HepG2 (cell line): ENCODE data around the gene KATNB1. TPM values are rescaled to one million over a fixed set of nuclear protein-coding genes. Genes with fewer than 3 reads are reported as not detected.

ENCODE experiments used
- ELF4 ChIP-seq: sonication (generic); formaldehyde crosslinking; IDR thresholded peaks from 2 replicates; pipeline ENCODE4 v1.5.0; 2020; ENCODE audit warnings: missing genetic modification reagents, mild to moderate bottlenecking, moderate library complexity, borderline replicate concordance
- FOSL1 ChIP-seq: sonication (generic); formaldehyde crosslinking; IDR thresholded peaks from 2 replicates; pipeline ENCODE4 v1.9.0; 2021; ENCODE audit warnings: missing genetic modification reagents, borderline replicate concordance
- FOXP1 ChIP-seq, 2 experiments: fragments of 450-650 bp in 1 of 2; IDR thresholded peaks; 2 replicates each; pipeline ENCODE4 v1.6.1; 2017 to 2018; ENCODE audit warnings: antibody characterized with exemption in 1 of 2
- PHF8 ChIP-seq: sonication (generic); formaldehyde crosslinking; IDR thresholded peaks from 2 replicates; pipeline ENCODE4 v1.5.0; 2020; ENCODE audit warnings: missing genetic modification reagents
- RBM22 ChIP-seq: fragments of 200-400 bp; formaldehyde crosslinking; optimal IDR thresholded peaks from 2 replicates; pipeline ENCODE3; 2017; ENCODE audit warnings: mild to moderate bottlenecking, low read length, moderate library complexity
- SALL2 ChIP-seq: sonication (generic); formaldehyde crosslinking; IDR thresholded peaks from 2 replicates; pipeline ENCODE4 v1.8.1; 2023; ENCODE audit warnings: mild to moderate bottlenecking, missing genetic modification reagents, inconsistent platforms
- SATB2 ChIP-seq: sonication (generic); formaldehyde crosslinking; IDR thresholded peaks from 2 replicates; pipeline ENCODE4 v1.5.0; 2020; ENCODE audit warnings: missing genetic modification reagents
- SIN3A ChIP-seq: IDR thresholded peaks from 2 replicates; pipeline ENCODE4 v1.6.1; 2011; ENCODE audit warnings: low read depth, mild to moderate bottlenecking, control low read depth, low read length, borderline replicate concordance
- SMAD3 ChIP-seq: sonication (generic); formaldehyde crosslinking; IDR thresholded peaks from 2 replicates; pipeline ENCODE4 v1.4.0; 2020; ENCODE audit warnings: missing genetic modification reagents
- TBP ChIP-seq: sonication (generic); formaldehyde crosslinking; IDR thresholded peaks from 2 replicates; pipeline ENCODE4 v1.5.0; 2020; ENCODE audit warnings: missing genetic modification reagents
- ZNF124 ChIP-seq: sonication (generic); formaldehyde crosslinking; IDR thresholded peaks from 2 replicates; pipeline ENCODE4 v1.4.0; 2020; ENCODE audit warnings: missing genetic modification reagents
- ZNF749 ChIP-seq: sonication (generic); formaldehyde crosslinking; IDR thresholded peaks from 2 replicates; pipeline ENCODE4 v1.8.0; 2022; ENCODE audit warnings: mild to moderate bottlenecking, missing genetic modification reagents, moderate library complexity, borderline replicate concordance
- polyA plus RNA-seq, 8 experiments: library from polyadenylated mRNA; depleted of rRNA in 3 of 8; stranded (reverse) in 7 of 8; unstranded in 1 of 8; fragments of >200 nt; fragmentation: Illumina TruSeq in 4 of 8; extraction: Trizol in 4 of 8; gene quantifications; 2 replicates each; pipeline versions ENCODE4 v1.2.1 to v1.2.3, GENCODE V29; 2011 to 2016; ENCODE audit warnings: low read depth in 4 of 8, missing spikeins in 1 of 8, mixed read lengths in 1 of 8; ENCODE audit not compliant: insufficient read depth in 1 of 8
- total RNA-seq, 5 experiments: library from RNA; depleted of rRNA; stranded (reverse); fragments of >200 nt; fragmentation: Illumina TruSeq; extraction: Trizol; gene quantifications; 2 replicates each; pipeline ENCODE4 v1.2.3, GENCODE V29; 2016; ENCODE audit warnings: low read depth in 1 of 5
- TF ChIP-seq, protein P1 (sequence below): sonication (generic); formaldehyde crosslinking; IDR thresholded peaks from 2 replicates; pipeline ENCODE4 v1.5.1; 2020; ENCODE audit warnings: missing genetic modification reagents, mild to moderate bottlenecking, borderline replicate concordance
- TF ChIP-seq, protein P2 (sequence below): IDR thresholded peaks from 2 replicates; pipeline ENCODE4 v1.6.1; 2016; ENCODE audit warnings: low read depth, missing genetic modification reagents, missing compliant biosample characterization
- TF ChIP-seq, protein P3 (sequence below): IDR thresholded peaks from 2 replicates; pipeline ENCODE4 v1.6.1; 2016
- TF ChIP-seq, protein P4 (sequence below): sonication (generic); formaldehyde crosslinking; conservative IDR thresholded peaks from 2 replicates; pipeline ENCODE4 v1.5.0; 2020; ENCODE audit warnings: missing genetic modification reagents

Gene KATNB1
- total and polyA plus RNA-seq, 2 of the 13 experiments (the other 11 are each of a cell fraction or from before 2014, with no cell fraction given), result 31.5 to 43.5 TPM

DNA sequence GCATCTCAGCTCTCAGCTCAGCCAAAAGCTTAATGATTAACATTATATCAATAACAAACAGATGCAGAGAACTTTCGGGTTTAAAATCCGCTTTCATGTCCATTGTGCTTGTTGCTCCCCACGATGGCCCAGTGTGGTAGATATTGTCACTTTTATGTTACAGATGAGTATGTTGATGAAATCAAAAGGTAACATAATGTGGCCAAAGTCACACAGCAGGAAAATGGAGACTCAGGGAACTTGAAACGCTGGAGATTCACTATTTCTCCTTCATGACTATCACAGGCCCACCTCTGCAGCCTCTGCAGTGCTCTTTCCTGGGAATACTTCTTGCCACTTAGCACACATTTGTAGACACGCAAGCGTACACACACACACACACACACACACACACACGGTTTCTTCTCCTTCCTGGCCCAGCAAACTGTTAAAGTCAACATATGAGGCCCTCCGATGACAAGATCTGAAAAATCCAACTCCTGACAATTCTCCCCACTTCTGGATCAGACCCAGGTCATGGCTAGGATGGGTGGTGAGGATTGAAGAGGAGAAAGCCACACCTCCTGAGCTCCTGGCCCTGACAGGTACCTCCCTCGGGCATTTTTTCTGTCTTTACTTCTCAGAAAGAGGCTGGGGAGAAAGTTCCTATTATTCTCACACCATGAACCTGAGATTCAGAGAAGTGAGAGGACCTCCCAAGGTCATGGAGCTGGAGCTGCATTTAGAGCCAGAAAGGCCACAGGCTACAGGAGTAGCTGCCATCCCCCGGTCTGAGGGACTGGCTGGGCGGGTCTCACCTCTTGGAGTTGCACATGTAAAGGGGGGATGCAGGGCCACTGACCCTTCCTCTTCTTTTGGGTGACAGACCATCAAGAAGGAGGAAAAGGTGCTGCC, 31.3 kb upstream of the KATNB1 start (continued):
- TF ChIP-seq TBP (CRISPR knock-in tag) (no peak), FOSL1 (CRISPR knock-in tag) (no peak), SALL2 (CRISPR knock-in tag) (no peak), FOXP1 (IDR thresholded peaks at IDR 0.05) (no peak), FOXP1 (CRISPR knock-in tag; IDR thresholded peaks at IDR 0.05) (peak; percentile 79; the same call in 1 of the 2 replicates), PHF8 (CRISPR knock-in tag) (peak; percentile 11; the same call in 1 of the 2 replicates), SMAD3 (CRISPR knock-in tag) (no peak; the same call in 1 of the 2 replicates), SIN3A (no peak), ELF4 (CRISPR knock-in tag) (no peak; the same call in 1 of the 2 replicates), ZNF749 (CRISPR knock-in tag) (no peak), RBM22 (no peak), ZNF124 (CRISPR knock-in tag) (0 out of 2 replicates have a peak, but pooled peaks have one; percentile 11), SATB2 (CRISPR knock-in tag) (no peak)
- TF ChIP-seq, protein P1, sequence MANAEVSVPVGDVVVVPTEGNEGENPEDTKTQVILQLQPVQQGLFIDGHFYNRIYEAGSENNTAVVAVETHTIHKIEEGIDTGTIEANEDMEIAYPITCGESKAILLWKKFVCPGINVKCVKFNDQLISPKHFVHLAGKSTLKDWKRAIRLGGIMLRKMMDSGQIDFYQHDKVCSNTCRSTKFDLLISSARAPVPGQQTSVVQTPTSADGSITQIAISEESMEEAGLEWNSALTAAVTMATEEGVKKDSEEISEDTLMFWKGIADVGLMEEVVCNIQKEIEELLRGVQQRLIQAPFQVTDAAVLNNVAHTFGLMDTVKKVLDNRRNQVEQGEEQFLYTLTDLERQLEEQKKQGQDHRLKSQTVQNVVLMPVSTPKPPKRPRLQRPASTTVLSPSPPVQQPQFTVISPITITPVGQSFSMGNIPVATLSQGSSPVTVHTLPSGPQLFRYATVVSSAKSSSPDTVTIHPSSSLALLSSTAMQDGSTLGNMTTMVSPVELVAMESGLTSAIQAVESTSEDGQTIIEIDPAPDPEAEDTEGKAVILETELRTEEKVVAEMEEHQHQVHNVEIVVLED (CRISPR knock-in tag), result peak; percentile 49; the same call in 1 of the 2 replicates
- TF ChIP-seq, protein P2, sequence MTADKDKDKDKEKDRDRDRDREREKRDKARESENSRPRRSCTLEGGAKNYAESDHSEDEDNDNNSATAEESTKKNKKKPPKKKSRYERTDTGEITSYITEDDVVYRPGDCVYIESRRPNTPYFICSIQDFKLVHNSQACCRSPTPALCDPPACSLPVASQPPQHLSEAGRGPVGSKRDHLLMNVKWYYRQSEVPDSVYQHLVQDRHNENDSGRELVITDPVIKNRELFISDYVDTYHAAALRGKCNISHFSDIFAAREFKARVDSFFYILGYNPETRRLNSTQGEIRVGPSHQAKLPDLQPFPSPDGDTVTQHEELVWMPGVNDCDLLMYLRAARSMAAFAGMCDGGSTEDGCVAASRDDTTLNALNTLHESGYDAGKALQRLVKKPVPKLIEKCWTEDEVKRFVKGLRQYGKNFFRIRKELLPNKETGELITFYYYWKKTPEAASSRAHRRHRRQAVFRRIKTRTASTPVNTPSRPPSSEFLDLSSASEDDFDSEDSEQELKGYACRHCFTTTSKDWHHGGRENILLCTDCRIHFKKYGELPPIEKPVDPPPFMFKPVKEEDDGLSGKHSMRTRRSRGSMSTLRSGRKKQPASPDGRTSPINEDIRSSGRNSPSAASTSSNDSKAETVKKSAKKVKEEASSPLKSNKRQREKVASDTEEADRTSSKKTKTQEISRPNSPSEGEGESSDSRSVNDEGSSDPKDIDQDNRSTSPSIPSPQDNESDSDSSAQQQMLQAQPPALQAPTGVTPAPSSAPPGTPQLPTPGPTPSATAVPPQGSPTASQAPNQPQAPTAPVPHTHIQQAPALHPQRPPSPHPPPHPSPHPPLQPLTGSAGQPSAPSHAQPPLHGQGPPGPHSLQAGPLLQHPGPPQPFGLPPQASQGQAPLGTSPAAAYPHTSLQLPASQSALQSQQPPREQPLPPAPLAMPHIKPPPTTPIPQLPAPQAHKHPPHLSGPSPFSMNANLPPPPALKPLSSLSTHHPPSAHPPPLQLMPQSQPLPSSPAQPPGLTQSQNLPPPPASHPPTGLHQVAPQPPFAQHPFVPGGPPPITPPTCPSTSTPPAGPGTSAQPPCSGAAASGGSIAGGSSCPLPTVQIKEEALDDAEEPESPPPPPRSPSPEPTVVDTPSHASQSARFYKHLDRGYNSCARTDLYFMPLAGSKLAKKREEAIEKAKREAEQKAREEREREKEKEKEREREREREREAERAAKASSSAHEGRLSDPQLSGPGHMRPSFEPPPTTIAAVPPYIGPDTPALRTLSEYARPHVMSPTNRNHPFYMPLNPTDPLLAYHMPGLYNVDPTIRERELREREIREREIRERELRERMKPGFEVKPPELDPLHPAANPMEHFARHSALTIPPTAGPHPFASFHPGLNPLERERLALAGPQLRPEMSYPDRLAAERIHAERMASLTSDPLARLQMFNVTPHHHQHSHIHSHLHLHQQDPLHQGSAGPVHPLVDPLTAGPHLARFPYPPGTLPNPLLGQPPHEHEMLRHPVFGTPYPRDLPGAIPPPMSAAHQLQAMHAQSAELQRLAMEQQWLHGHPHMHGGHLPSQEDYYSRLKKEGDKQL (CRISPR knock-in tag), result 0 out of 2 replicates have a peak, but pooled peaks have one; percentile 21
- TF ChIP-seq, protein P3, sequence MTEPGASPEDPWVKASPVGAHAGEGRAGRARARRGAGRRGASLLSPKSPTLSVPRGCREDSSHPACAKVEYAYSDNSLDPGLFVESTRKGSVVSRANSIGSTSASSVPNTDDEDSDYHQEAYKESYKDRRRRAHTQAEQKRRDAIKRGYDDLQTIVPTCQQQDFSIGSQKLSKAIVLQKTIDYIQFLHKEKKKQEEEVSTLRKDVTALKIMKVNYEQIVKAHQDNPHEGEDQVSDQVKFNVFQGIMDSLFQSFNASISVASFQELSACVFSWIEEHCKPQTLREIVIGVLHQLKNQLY, result 0 out of 2 replicates have a peak, but pooled peaks have one; percentile 36
- TF ChIP-seq, protein P4, sequence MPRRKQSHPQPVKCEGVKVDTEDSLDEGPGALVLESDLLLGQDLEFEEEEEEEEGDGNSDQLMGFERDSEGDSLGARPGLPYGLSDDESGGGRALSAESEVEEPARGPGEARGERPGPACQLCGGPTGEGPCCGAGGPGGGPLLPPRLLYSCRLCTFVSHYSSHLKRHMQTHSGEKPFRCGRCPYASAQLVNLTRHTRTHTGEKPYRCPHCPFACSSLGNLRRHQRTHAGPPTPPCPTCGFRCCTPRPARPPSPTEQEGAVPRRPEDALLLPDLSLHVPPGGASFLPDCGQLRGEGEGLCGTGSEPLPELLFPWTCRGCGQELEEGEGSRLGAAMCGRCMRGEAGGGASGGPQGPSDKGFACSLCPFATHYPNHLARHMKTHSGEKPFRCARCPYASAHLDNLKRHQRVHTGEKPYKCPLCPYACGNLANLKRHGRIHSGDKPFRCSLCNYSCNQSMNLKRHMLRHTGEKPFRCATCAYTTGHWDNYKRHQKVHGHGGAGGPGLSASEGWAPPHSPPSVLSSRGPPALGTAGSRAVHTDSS (CRISPR knock-in tag), result no peak
